ENCODE results near the gene OAS1. TPM values are rescaled to one million over a fixed set of nuclear protein-coding genes. Genes with fewer than 3 reads are reported as not detected.

OAS1 gene
- total and polyA plus RNA-seq, 2 donors (not counting 3 experiments of a cell fraction or from before 2014, with no cell fraction given): 5.7 to 6.4 TPM

- no peak for FAIRE-seq
- BruUV-seq (replicated peaks): no TSS peak
These were observed 2.9 kb downstream of the OAS1 start for GRCh38 chr12:112909693-112910092.

More at GRCh38 chr12:112909693-112910092, 2.9 kb downstream of the OAS1 start:
- Histone ChIP-seq H3K4me2 (ENCODE audit: insufficient read depth, low read length) (no peak overlapping the region), H3K9ac (replicated peaks; ENCODE audit: extremely low read depth, insufficient read depth, low read length) (no peak overlapping the region), H3K9me1 (replicated peaks; ENCODE audit: control insufficient read depth, extremely low read depth, insufficient read depth, low read length) (no peaks in the 10 kb centered on the region), H2AFZ (ENCODE audit: low read depth, low read length) (no peak overlapping the region), H3K36me3 (ENCODE audit: control insufficient read depth in 2 of 2, extremely low read depth in 1 of 2, insufficient read depth in 2 of 2, low read length in 2 of 2) (no peaks in the 10 kb centered on the region), H3K4me3 (replicated peaks in 1 of 3; ENCODE audit: insufficient read depth in 1 of 3, low read depth in 1 of 3, low read length in 3 of 3) (no peak overlapping the region), H4K20me1 (replicated peaks; ENCODE audit: control insufficient read depth, extremely low read depth, insufficient read depth, low read length) (no peaks in the 10 kb centered on the region), H3K4me1 (ENCODE audit: control insufficient read depth, extremely low read depth, insufficient read depth, low read length) (peaks cover 26% of the 10 kb centered on the region), H3K9me3 (replicated peaks; ENCODE audit: control insufficient read depth, insufficient read depth, low read length) (no peaks in the 10 kb centered on the region), H3K27me3 (ENCODE audit: control insufficient read depth in 2 of 2, insufficient read depth in 2 of 2, low read length in 2 of 2) (no peaks in the 10 kb centered on the region), H3K27ac (ENCODE audit: insufficient read depth, low read depth, low read length) (no peak overlapping the region), H3K79me2 (ENCODE audit: control insufficient read depth, insufficient read depth, low read length) (no peaks in the 10 kb centered on the region)
- TF ChIP-seq CTCF (IDR thresholded peaks at IDR 0.05; ENCODE audit: extremely low read depth in 1 of 2, insufficient read depth in 1 of 2, low read depth in 1 of 2, low read length in 2 of 2) (no peak), FOS (IDR thresholded peaks at IDR 0.05; ENCODE audit: borderline replicate concordance, insufficient read depth, low read length) (no peak), EZH2 (IDR thresholded peaks at IDR 0.05; ENCODE audit: borderline replicate concordance, low read depth, low read length, severe bottlenecking) (no peak), GATA2 (IDR thresholded peaks at IDR 0.05; ENCODE audit: insufficient read depth, insufficient read length, low read depth, low read length) (no peak), JUN (IDR thresholded peaks at IDR 0.05; ENCODE audit: borderline replicate concordance, insufficient read depth, insufficient read length, low read depth) (no peak), POLR2AphosphoS5 (IDR thresholded peaks at IDR 0.05; ENCODE audit: insufficient read depth, low read depth, low read length) (no peak), POLR2A (IDR thresholded peaks at IDR 0.05; ENCODE audit: low read depth, low read length) (no peak), MYC (IDR thresholded peaks at IDR 0.05; ENCODE audit: low read depth, low read length) (no peak)
- intact Hi-C loops (cut with micrococcal nuclease): no loop called here
- no peak for DNase-seq (ENCODE audit: low read depth, low spot score)
- ChIA-PET CTCF (no interaction called here), POLR2A (no interaction called here)
- dilution Hi-C loops (cut with MboI; ENCODE audit: extremely low pct_ligation_motif_present, low sequenced_read_pairs): no loop called here

Measured in endothelial cell of umbilical vein (primary cell).